Measurements from ENCODE around the gene OR13J1. TPM values are rescaled to one million over a fixed set of nuclear protein-coding genes. Genes with fewer than 3 reads are reported as not detected.

The OR13J1 gene
- total RNA-seq, 2 donors from 2014 or later = not detected

DNA sequence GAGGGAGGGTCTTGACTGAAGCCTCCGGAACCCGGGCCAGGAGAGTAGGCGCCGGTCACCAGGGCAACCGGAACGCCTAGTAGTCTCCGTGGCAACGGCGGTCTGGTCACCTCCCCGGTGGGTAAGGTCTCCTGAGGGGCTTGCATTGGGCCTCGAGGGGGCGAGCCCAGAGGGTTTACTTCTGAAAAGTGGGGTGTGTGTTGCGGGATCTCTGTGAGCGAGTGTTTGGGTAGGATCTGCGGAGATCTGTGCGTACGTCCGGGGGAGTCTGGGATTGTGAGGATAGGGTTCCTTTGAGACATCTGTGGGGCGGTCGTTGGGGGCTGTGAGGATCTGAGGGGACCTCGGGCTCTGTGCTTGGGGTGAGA, 41.5 kb downstream of the OR13J1 start, which contains the start of gene FAM221B:
Gene FAM221B (minus strand): TSS at position 17 of the 368 bp plus-strand sequence. CDS start 2,571 bp downstream, outside the sequence.
- Histone ChIP-seq H3K4me1 (peaks cover 8% of the 10 kb centered on the region), H3K9me3 (no peaks in the 10 kb centered on the region), H3K36me3 (no peaks in the 10 kb centered on the region), H3K27me3 (no peaks in the 10 kb centered on the region), H3K27ac (peak within 1 kb of the TSS; percentile 88), H3K9ac (ENCODE audit: low read depth in 2 of 2, low read length in 2 of 2) (peak within 1 kb of the TSS; percentile 84 to 89), H3K4me3 (peak within 1 kb of the TSS; percentile 64)
- intact Hi-C loops (cut with DNase I) = no loop called here
- TF ChIP-seq, protein P1, sequence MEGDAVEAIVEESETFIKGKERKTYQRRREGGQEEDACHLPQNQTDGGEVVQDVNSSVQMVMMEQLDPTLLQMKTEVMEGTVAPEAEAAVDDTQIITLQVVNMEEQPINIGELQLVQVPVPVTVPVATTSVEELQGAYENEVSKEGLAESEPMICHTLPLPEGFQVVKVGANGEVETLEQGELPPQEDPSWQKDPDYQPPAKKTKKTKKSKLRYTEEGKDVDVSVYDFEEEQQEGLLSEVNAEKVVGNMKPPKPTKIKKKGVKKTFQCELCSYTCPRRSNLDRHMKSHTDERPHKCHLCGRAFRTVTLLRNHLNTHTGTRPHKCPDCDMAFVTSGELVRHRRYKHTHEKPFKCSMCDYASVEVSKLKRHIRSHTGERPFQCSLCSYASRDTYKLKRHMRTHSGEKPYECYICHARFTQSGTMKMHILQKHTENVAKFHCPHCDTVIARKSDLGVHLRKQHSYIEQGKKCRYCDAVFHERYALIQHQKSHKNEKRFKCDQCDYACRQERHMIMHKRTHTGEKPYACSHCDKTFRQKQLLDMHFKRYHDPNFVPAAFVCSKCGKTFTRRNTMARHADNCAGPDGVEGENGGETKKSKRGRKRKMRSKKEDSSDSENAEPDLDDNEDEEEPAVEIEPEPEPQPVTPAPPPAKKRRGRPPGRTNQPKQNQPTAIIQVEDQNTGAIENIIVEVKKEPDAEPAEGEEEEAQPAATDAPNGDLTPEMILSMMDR (IDR thresholded peaks at IDR 0.05) = no peak
- peak; percentile 52 for DNase-seq

DNA sequence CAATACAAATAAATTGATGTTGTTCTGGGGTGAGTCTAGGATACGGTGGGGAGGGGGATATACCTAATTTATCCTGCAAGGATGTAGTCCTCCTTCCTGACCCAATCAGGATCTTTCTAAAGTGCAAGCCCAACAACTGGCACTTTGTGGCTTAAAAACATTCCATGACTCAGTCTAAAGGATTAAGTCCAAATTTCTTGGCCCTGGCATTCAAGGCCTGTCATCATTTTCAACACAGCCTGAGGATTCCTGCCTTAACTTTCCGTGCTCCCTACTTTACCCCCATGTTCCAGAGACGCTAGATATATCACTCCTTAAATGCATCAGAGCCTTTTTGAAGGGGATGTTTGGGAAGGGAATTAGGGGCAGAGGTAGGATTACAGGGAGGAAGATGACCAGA, 42.7 kb downstream of the OR13J1 start:
- Histone ChIP-seq H3K36me3 (no peaks in the 10 kb centered on the region), H3K9ac (ENCODE audit: low read depth in 2 of 2, low read length in 2 of 2) (no peak overlapping the region), H3K4me3 (no peak overlapping the region), H3K9me3 (no peaks in the 10 kb centered on the region), H3K27ac (no peak overlapping the region), H3K27me3 (no peaks in the 10 kb centered on the region), H3K4me1 (no peaks in the 10 kb centered on the region)
- TF ChIP-seq, protein P1 (IDR thresholded peaks at IDR 0.05) = no peak
- intact Hi-C loops (cut with DNase I) = loop anchor here (2.0 kb wide), 1 partner anchor 55 kb away; no protein-coding TSS in a partner anchor
- DNase-seq = no peak

DNA sequence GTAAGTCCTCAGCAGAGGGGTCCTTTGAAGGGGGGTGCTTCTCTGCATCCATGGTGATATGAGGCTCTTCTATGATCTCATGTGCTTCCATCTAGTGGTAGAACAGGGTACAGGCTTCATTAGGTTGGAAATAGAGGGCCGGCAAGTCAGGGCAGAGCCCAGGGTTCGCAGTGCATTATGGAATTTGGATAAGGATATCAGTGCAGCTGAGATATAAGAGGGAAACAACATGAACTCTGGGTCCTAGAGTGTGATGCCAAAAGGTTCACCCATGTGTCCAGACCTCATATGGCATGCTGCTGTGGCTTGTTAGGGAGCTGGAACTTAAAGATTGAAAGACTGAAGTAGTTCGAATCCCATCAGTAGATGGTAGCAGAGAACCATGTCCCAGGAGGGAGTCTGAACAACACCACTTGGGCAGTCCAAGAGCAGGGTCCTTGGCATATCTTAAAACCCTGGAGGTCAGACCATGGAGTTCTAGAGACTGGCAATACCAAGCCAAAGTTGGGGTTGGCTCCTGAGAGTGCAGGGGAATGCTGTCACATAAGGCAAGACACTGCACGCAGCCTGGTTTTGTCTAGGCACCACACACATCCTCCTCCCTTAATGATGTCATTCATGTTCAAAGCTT, 44.0 kb downstream of the OR13J1 start:
- H3K4me3 ChIP-seq = no peak overlapping the region
- H3K36me3 ChIP-seq = no peaks in the 10 kb centered on the region
- intact Hi-C loops (cut with DNase I) = loop anchor here (2.0 kb wide), 1 partner anchor 57 kb away; no protein-coding TSS in a partner anchor
- H3K27ac ChIP-seq = no peak overlapping the region
- peak; percentile 60 for DNase-seq
- H3K4me1 ChIP-seq = no peaks in the 10 kb centered on the region
- no peak overlapping the region for H3K9ac ChIP-seq (ENCODE audit: low read depth in 2 of 2, low read length in 2 of 2)
- H3K27me3 ChIP-seq = no peaks in the 10 kb centered on the region
- TF ChIP-seq, protein P1 (IDR thresholded peaks at IDR 0.05) = peak; percentile 85
- no peaks in the 10 kb centered on the region for H3K9me3 ChIP-seq

DNA sequence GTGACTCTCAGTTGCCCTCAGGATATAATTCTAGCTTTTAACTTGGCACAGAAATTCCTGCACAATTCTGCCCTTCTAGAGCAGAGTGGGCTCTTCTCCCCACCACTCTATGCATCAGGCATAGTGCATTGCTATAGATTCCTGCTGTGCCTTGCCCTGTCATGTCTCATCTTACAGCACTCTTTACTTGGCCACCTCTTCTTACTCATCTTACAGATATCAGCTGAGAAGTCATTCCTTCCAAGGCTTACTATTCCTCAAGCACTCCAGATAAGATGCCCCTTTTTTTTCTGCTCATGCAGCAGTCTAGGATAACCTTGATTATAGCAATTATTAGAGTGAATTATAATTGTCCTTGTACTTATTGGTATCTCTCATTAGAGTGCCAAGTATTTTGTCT, 47.3 kb downstream of the OR13J1 start:
- Histone ChIP-seq H3K36me3 (no peaks in the 10 kb centered on the region), H3K4me3 (no peak overlapping the region), H3K27me3 (no peaks in the 10 kb centered on the region), H3K9ac (ENCODE audit: low read depth in 2 of 2, low read length in 2 of 2) (no peak overlapping the region), H3K9me3 (no peaks in the 10 kb centered on the region), H3K4me1 (no peaks in the 10 kb centered on the region), H3K27ac (no peak overlapping the region)
- DNase-seq = no peak
- TF ChIP-seq, protein P1 (IDR thresholded peaks at IDR 0.05) = no peak
- intact Hi-C loops (cut with DNase I) = no loop called here

DNA sequence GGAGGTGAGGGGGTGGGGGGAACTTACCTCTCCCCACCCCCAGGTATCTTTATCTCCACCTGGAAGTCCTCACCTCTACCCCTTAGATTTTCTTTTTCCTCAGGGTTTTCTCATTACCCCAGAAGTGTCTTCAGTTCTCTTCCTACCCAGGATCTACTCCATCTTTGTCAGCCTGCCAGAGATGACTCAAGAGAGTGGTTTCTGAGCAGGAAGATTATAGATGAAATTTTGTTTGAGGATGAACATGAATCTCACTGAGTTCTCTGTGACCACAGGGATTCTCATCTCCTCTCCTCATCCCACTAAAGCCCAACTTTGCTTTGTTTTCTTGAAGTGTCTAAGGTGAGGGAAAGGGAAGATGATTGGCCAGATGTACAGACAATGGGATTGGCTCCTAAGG, 50.1 kb downstream of the OR13J1 start:
- Histone ChIP-seq H3K4me1 (no peaks in the 10 kb centered on the region), H3K9me3 (no peaks in the 10 kb centered on the region), H3K9ac (ENCODE audit: low read depth in 2 of 2, low read length in 2 of 2) (no peak overlapping the region), H3K36me3 (no peaks in the 10 kb centered on the region), H3K27ac (no peak overlapping the region), H3K4me3 (no peak overlapping the region), H3K27me3 (no peaks in the 10 kb centered on the region)
- intact Hi-C loops (cut with DNase I) = no loop called here
- TF ChIP-seq, protein P1 (IDR thresholded peaks at IDR 0.05) = no peak
- no peak for DNase-seq

Other genes starting within 250 kb of the OR13J1 start
- gene SIT1, start 219.5 kb downstream of the OR13J1 start, total RNA-seq = 1 to 10 TPM in 1 of 2 donors, under 1 TPM in 1; 0.67 to 1.0 TPM
- gene RMRP, start 212.4 kb downstream of the OR13J1 start, total RNA-seq = over 10,000 TPM; 17,917 to 26,785 TPM
- 10 to 100 TPM; 19.4 to 38.3 TPM for gene CCDC107, start 212.1 kb downstream of the OR13J1 start, total RNA-seq
- gene ARHGEF39, start 205.2 kb downstream of the OR13J1 start, total RNA-seq = 10 to 100 TPM in 1 of 2 donors, 1 to 10 TPM in 1; 7.3 to 34.0 TPM
- 1 to 10 TPM; 1.8 to 5.9 TPM for gene CA9, start 196.5 kb downstream of the OR13J1 start, total RNA-seq
- 100 to 1,000 TPM in 1 of 2 donors, 10 to 100 TPM in 1; 29.8 to 321 TPM for gene TPM2, start 180.5 kb downstream of the OR13J1 start, total RNA-seq
- gene TLN1, start 138.2 kb downstream of the OR13J1 start, total RNA-seq = 100 to 1,000 TPM; 177 to 196 TPM
- 10 to 100 TPM; 47.9 to 50.8 TPM for gene CREB3, start 137.7 kb downstream of the OR13J1 start, total RNA-seq
- 100 to 1,000 TPM; 127 to 157 TPM for gene GBA2, start 121.2 kb downstream of the OR13J1 start, total RNA-seq
- gene RGP1, start 121.1 kb downstream of the OR13J1 start, total RNA-seq = 10 to 100 TPM; 52.0 to 53.9 TPM
- 1 to 10 TPM in 1 of 2 donors, not detected in 1; 2.1 TPM for gene MSMP, start 116.1 kb downstream of the OR13J1 start, total RNA-seq
- 1 to 10 TPM; 7.0 to 9.7 TPM for gene NPR2, start 78.8 kb downstream of the OR13J1 start, total RNA-seq
- gene SPAG8, start 58.1 kb downstream of the OR13J1 start, total RNA-seq = under 1 TPM; 0.58 to 0.82 TPM
- 10 to 100 TPM; 49.5 to 64.5 TPM for gene HINT2, start 55.4 kb downstream of the OR13J1 start, total RNA-seq
- under 1 TPM in 1 of 2 donors, not detected in 1; 0.05 TPM for gene FAM221B, start 41.7 kb downstream of the OR13J1 start, total RNA-seq
- 10 to 100 TPM; 15.1 to 17.6 TPM for gene TMEM8B, start 41.2 kb downstream of the OR13J1 start, total RNA-seq
- gene HRCT1, start 35.8 kb upstream of the OR13J1 start, total RNA-seq = 10 to 100 TPM; 43.1 to 65.0 TPM
- gene SPAAR, start 39.1 kb upstream of the OR13J1 start, total RNA-seq = 1 to 10 TPM; 1.1 to 2.6 TPM
- not detected for gene OR2S2, start 87.8 kb upstream of the OR13J1 start, total RNA-seq
- 1 to 10 TPM; 1.6 to 4.5 TPM for gene RECK, start 166.5 kb upstream of the OR13J1 start, total RNA-seq

All from colonic mucosa (tissue), 4 donors.